ENCODE measurements around the gene GART. TPM values are rescaled to one million over a fixed set of nuclear protein-coding genes. Genes with fewer than 3 reads are reported as not detected.
A peak's percentile ranks its signal among the peaks of the same experiment; 100 is the strongest.

Gene GART
- total RNA-seq, 1 experiment from 2014 or later = 132 TPM

DNA sequence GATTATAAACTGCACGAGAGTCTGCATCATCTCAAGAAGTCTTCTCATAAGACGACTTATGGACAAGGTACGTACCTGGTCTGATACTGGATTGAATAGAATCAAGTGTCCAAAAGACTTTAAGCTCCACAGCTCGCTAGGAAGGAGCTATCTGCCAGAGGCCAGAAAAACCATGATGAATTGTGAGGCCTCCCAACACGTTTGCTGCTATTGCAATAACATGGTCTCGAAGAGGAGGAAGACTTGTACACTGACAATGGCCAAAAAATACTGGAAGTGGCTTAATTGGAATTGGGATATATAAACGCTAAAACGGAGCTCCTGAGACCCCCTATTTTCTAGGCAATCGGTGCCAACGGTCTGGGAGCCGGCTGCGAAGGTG, 50.9 kb downstream of the GART start:
- peak overlapping the region; percentile 58 to 67 for H3K4me3 ChIP-seq (ENCODE audit: low read depth in 2 of 2, low read length in 2 of 2)
- DNase-seq (ENCODE audit: low read depth, low spot score) (no peak), ATAC-seq (peak; percentile 24; the same call in 1 of the 2 replicates)
- TF ChIP-seq CTCF (IDR thresholded peaks at IDR 0.05) (no peak), TCF7L2 (IDR thresholded peaks at IDR 0.05; ENCODE audit: low read depth, low read length) (no peak), POLR2AphosphoS5 (IDR thresholded peaks at IDR 0.05; ENCODE audit: low read depth, low read length) (no peak), SIN3A (IDR thresholded peaks at IDR 0.05; ENCODE audit: borderline replicate concordance, insufficient read depth, low read depth, low read length) (no peak)
- TF ChIP-seq, protein P1, sequence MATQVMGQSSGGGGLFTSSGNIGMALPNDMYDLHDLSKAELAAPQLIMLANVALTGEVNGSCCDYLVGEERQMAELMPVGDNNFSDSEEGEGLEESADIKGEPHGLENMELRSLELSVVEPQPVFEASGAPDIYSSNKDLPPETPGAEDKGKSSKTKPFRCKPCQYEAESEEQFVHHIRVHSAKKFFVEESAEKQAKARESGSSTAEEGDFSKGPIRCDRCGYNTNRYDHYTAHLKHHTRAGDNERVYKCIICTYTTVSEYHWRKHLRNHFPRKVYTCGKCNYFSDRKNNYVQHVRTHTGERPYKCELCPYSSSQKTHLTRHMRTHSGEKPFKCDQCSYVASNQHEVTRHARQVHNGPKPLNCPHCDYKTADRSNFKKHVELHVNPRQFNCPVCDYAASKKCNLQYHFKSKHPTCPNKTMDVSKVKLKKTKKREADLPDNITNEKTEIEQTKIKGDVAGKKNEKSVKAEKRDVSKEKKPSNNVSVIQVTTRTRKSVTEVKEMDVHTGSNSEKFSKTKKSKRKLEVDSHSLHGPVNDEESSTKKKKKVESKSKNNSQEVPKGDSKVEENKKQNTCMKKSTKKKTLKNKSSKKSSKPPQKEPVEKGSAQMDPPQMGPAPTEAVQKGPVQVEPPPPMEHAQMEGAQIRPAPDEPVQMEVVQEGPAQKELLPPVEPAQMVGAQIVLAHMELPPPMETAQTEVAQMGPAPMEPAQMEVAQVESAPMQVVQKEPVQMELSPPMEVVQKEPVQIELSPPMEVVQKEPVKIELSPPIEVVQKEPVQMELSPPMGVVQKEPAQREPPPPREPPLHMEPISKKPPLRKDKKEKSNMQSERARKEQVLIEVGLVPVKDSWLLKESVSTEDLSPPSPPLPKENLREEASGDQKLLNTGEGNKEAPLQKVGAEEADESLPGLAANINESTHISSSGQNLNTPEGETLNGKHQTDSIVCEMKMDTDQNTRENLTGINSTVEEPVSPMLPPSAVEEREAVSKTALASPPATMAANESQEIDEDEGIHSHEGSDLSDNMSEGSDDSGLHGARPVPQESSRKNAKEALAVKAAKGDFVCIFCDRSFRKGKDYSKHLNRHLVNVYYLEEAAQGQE (IDR thresholded peaks at IDR 0.05; ENCODE audit: insufficient read depth in 1 of 2, low read depth in 2 of 2, low read length in 1 of 2) = no peak
- H3K36me3 ChIP-seq (ENCODE audit: control insufficient read depth, insufficient read depth, low read length) = no peaks in the 10 kb centered on the region
- no peaks in the 10 kb centered on the region for H3K9me3 ChIP-seq (ENCODE audit: control insufficient read depth, insufficient read depth, low read depth, low read length)
- no peaks in the 10 kb centered on the region for H3K4me1 ChIP-seq (ENCODE audit: control insufficient read depth, insufficient read depth, low read length)
- intact Hi-C loops (cut with micrococcal nuclease; ENCODE audit: unreplicated experiment) = no loop called here
- in situ Hi-C loops (cut with HindIII; ENCODE audit: low pct_unique_long_range_greater_than_20kb, low sequenced_read_pairs) = no loop called here
- H3K27me3 ChIP-seq (ENCODE audit: control insufficient read depth, insufficient read depth, low read length) = no peaks in the 10 kb centered on the region
- no TSS peak for BruUV-seq (replicated peaks)
- CTCF ChIA-PET = interaction anchor here (0.5 to 1.2 kb wide), 3 partner anchors 59 to 130 kb away, joined by 3 to 4 read pairs (median 3); no protein-coding TSS in a partner anchor
- H3K27ac ChIP-seq (ENCODE audit: low read length) = peak overlapping the region; percentile 82
- POLR2A ChIA-PET = interaction anchor here (0.7 kb wide), 1 partner anchor 11 kb away, joined by 6 read pairs; the partner anchor contains the start of gene TMEM50B

DNA sequence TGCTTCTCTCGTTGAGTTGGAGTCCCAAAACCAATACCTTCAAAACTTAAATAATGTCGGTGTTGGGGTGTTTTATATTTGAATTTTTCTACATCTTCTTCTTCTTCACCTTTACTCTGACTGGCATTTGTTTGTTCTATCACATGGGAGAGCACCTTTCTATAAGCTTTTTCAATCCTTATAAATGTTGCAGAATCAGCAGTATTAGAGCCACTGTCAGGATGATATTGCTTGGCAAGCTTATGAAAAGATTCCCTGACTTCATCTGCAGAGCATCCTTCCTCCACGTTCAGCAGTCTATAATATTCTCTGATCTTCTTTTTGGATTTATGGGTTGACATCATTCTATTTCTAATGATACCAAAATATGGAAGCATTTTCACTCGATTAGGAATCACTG, 53.0 kb downstream of the GART start:
- H3K36me3 ChIP-seq (ENCODE audit: control insufficient read depth, insufficient read depth, low read length) = no peaks in the 10 kb centered on the region
- TF ChIP-seq POLR2AphosphoS5 (IDR thresholded peaks at IDR 0.05; ENCODE audit: low read depth, low read length) (no peak), SIN3A (IDR thresholded peaks at IDR 0.05; ENCODE audit: borderline replicate concordance, insufficient read depth, low read depth, low read length) (no peak), TCF7L2 (IDR thresholded peaks at IDR 0.05; ENCODE audit: low read depth, low read length) (no peak), CTCF (IDR thresholded peaks at IDR 0.05) (no peak)
- TF ChIP-seq, protein P1 (IDR thresholded peaks at IDR 0.05; ENCODE audit: insufficient read depth in 1 of 2, low read depth in 2 of 2, low read length in 1 of 2) = no peak
- no peaks in the 10 kb centered on the region for H3K27me3 ChIP-seq (ENCODE audit: control insufficient read depth, insufficient read depth, low read length)
- CTCF ChIA-PET = no interaction called here
- in situ Hi-C loops (cut with HindIII; ENCODE audit: low pct_unique_long_range_greater_than_20kb, low sequenced_read_pairs) (no loop called here), intact Hi-C loops (cut with micrococcal nuclease; ENCODE audit: unreplicated experiment) (no loop called here)
- BruUV-seq (replicated peaks) = no TSS peak
- DNase-seq (ENCODE audit: low read depth, low spot score) (no peak), ATAC-seq (no peak)
- H3K27ac ChIP-seq (ENCODE audit: low read length) = no peak overlapping the region
- POLR2A ChIA-PET = no interaction called here
- H3K9me3 ChIP-seq (ENCODE audit: control insufficient read depth, insufficient read depth, low read depth, low read length) = no peaks in the 10 kb centered on the region
- no peak overlapping the region for H3K4me3 ChIP-seq (ENCODE audit: low read depth in 2 of 2, low read length in 2 of 2)
- no peaks in the 10 kb centered on the region for H3K4me1 ChIP-seq (ENCODE audit: control insufficient read depth, insufficient read depth, low read length)

Data from Panc1 (cell line).